HepG2 (cell line): ENCODE measurements around the gene ATP1B2.

ENCODE experiments used
- EZH2 ChIP-seq: conservative IDR thresholded peaks from 2 replicates; pipeline ENCODE4 v1.6.1; 2012; ENCODE audit warnings: mild to moderate bottlenecking, low read depth, low read length, moderate library complexity
- USF2 ChIP-seq, 2 experiments: sonication (generic) in 1 of 2; formaldehyde crosslinking in 1 of 2; IDR thresholded peaks; 2 replicates each; pipeline versions ENCODE4 v1.5.1 to v1.6.1; 2011 to 2020; ENCODE audit warnings: borderline replicate concordance in 1 of 2, low read depth in 1 of 2, low read length in 1 of 2, mild to moderate bottlenecking in 1 of 2, missing genetic modification reagents in 1 of 2, moderate library complexity in 1 of 2
- TF ChIP-seq, protein P1 (sequence below): sonication (generic); formaldehyde crosslinking; IDR thresholded peaks from 2 replicates; pipeline ENCODE4 v1.4.0; 2020; ENCODE audit warnings: missing genetic modification reagents, mild to moderate bottlenecking, borderline replicate concordance

- TF ChIP-seq USF2 (IDR thresholded peaks at IDR 0.05; ENCODE audit: low read depth, low read length), result no peak
- no peak for TF ChIP-seq USF2 (CRISPR knock-in tag; IDR thresholded peaks at IDR 0.05; ENCODE audit: borderline replicate concordance)
- TF ChIP-seq, protein P1, sequence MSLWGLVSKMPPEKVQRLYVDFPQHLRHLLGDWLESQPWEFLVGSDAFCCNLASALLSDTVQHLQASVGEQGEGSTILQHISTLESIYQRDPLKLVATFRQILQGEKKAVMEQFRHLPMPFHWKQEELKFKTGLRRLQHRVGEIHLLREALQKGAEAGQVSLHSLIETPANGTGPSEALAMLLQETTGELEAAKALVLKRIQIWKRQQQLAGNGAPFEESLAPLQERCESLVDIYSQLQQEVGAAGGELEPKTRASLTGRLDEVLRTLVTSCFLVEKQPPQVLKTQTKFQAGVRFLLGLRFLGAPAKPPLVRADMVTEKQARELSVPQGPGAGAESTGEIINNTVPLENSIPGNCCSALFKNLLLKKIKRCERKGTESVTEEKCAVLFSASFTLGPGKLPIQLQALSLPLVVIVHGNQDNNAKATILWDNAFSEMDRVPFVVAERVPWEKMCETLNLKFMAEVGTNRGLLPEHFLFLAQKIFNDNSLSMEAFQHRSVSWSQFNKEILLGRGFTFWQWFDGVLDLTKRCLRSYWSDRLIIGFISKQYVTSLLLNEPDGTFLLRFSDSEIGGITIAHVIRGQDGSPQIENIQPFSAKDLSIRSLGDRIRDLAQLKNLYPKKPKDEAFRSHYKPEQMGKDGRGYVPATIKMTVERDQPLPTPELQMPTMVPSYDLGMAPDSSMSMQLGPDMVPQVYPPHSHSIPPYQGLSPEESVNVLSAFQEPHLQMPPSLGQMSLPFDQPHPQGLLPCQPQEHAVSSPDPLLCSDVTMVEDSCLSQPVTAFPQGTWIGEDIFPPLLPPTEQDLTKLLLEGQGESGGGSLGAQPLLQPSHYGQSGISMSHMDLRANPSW, result no peak
- TF ChIP-seq EZH2, result no peak
Measured at GRCh38 chr17:7626307-7626706, 24.4 kb upstream of the ATP1B2 start.
